ENCODE measurements around the gene RAC2. TPM values are rescaled to one million over a fixed set of nuclear protein-coding genes. Genes with fewer than 3 reads are reported as not detected.
A peak's percentile ranks its signal among the peaks of the same experiment; 100 is the strongest.

RAC2 gene
- total RNA-seq, 4 donors from 2014 or later, result 17.3 to 27.1 (median 19.6) TPM

GRCh38 chr22:37223965-37224551, 20.0 kb downstream of the RAC2 start:
- H3K4me3 ChIP-seq, result no peak overlapping the region
- H3K9me3 ChIP-seq, result no peaks in the 10 kb centered on the region
- peaks cover 8 to 21% (median 8%) of the 10 kb centered on the region in 3 donors for H3K4me1 ChIP-seq
- H3K36me3 ChIP-seq, result no peaks in the 10 kb centered on the region
- no peak for DNase-seq
- H3K27me3 ChIP-seq, result peaks cover 0 to 24% (median 0%) of the 10 kb centered on the region in 4 donors
- no peak for TF ChIP-seq POLR2A (IDR thresholded peaks at IDR 0.05)
- no peak for TF ChIP-seq CTCF (IDR thresholded peaks at IDR 0.05)
- no peak overlapping the region for H3K27ac ChIP-seq
- intact Hi-C loops (cut with DNase I), result no loop called here
- WGBS, 2 donors, result 65 to 71% methylated on average over 3 of the region's 3 CpGs

- Histone ChIP-seq H3K27me3 (peaks cover 0 to 38% (median 0%) of the 10 kb centered on the region in 4 donors), H3K27ac (peak overlapping the region in 1 of 4 donors; percentile 55), H3K4me1 (peaks cover 0 to 5% (median 0%) of the 10 kb centered on the region in 3 donors), H3K36me3 (no peaks in the 10 kb centered on the region), H3K4me3 (no peak overlapping the region), H3K9me3 (no peaks in the 10 kb centered on the region)
- DNase-seq, result no peak
- 56 to 58% methylated on average over 8 of the region's 8 CpGs for WGBS, 2 donors
- intact Hi-C loops (cut with DNase I), result no loop called here
- TF ChIP-seq POLR2A (IDR thresholded peaks at IDR 0.05) (no peak), CTCF (IDR thresholded peaks at IDR 0.05) (no peak)
Measured at GRCh38 chr22:37222440-37222971, 21.6 kb downstream of the RAC2 start.

- Histone ChIP-seq H3K4me1 (peaks cover 0 to 4% (median 0%) of the 10 kb centered on the region in 3 donors), H3K27me3 (peaks cover 0 to 41% (median 0%) of the 10 kb centered on the region in 4 donors), H3K4me3 (no peak overlapping the region), H3K27ac (peak overlapping the region in 1 of 4 donors; percentile 55), H3K36me3 (no peaks in the 10 kb centered on the region), H3K9me3 (no peaks in the 10 kb centered on the region)
- intact Hi-C loops (cut with DNase I), result no loop called here
- no peak for TF ChIP-seq POLR2A (IDR thresholded peaks at IDR 0.05)
- no peak for TF ChIP-seq CTCF (IDR thresholded peaks at IDR 0.05)
- WGBS, 2 donors, result 84 to 94% methylated on average over 6 to 9 of the region's 10 CpGs
- DNase-seq, result no peak
Measured at GRCh38 chr22:37221424-37222333, 22.4 kb downstream of the RAC2 start.

GRCh38 chr22:37220543-37220981, 23.5 kb downstream of the RAC2 start:
- intact Hi-C loops (cut with DNase I), result no loop called here
- no peaks in the 10 kb centered on the region for H3K36me3 ChIP-seq
- H3K27ac ChIP-seq, result no peak overlapping the region
- H3K4me1 ChIP-seq, result peaks cover 0 to 4% (median 0%) of the 10 kb centered on the region in 3 donors
- TF ChIP-seq POLR2A (IDR thresholded peaks at IDR 0.05), result no peak
- no peak for TF ChIP-seq CTCF (IDR thresholded peaks at IDR 0.05)
- WGBS, 2 donors, result 36 to 50% methylated on average over 4 of the region's 4 CpGs
- no peak for DNase-seq
- no peaks in the 10 kb centered on the region for H3K9me3 ChIP-seq
- H3K4me3 ChIP-seq, result no peak overlapping the region
- H3K27me3 ChIP-seq, result peaks cover 0 to 42% (median 0%) of the 10 kb centered on the region in 4 donors

DNA sequence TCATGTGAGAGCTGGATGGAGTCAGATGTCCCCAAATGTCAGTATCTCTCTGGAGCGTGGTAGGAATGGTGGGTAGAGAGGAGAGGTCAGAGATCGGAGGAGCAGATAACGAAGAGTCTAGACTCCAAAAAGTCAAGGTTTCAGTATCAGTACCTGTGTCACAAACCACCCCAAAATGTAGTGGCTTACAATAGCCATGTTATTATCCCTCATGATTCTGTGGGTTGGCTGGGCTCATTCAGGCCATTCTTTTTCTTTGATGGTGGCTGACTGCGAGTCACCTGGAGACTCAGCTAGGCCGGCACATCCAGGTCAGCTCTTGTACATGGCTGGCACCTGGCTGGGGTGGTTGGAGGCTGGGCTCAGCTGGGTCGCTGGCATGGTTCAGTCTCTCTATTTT, 24.5 kb downstream of the RAC2 start:
- Histone ChIP-seq H3K27me3 (peaks cover 0 to 42% (median 0%) of the 10 kb centered on the region in 4 donors), H3K36me3 (no peaks in the 10 kb centered on the region), H3K27ac (peak overlapping the region in 1 of 4 donors; percentile 47), H3K4me1 (peaks cover 0 to 4% (median 0%) of the 10 kb centered on the region in 3 donors), H3K9me3 (no peaks in the 10 kb centered on the region), H3K4me3 (no peak overlapping the region)
- TF ChIP-seq POLR2A (IDR thresholded peaks at IDR 0.05), result no peak
- no peak for DNase-seq
- intact Hi-C loops (cut with DNase I), result no loop called here
- 54 to 69% methylated on average over 6 of the region's 6 CpGs for WGBS, 2 donors
